ENCODE results near the gene IRF3. TPM values are rescaled to one million over a fixed set of nuclear protein-coding genes. Genes with fewer than 3 reads are reported as not detected.

Gene IRF3
- total RNA-seq, 1 experiment from 2014 or later, result 205 TPM

- Histone ChIP-seq H3K4ac (ENCODE audit: low read depth, low read length) (no peak overlapping the region), H4K91ac (ENCODE audit: insufficient read length, low read depth, low read length) (no peak overlapping the region), H3K9me3 (ENCODE audit: control insufficient read depth, low read depth, low read length) (no peaks in the 10 kb centered on the region), H4K5ac (ENCODE audit: insufficient read length, low read depth, low read length) (no peak overlapping the region), H3K23ac (ENCODE audit: insufficient read length, low read depth, low read length) (no peak overlapping the region), H3K4me2 (ENCODE audit: insufficient read depth, insufficient read length, low read length) (no peak overlapping the region), H3K56ac (ENCODE audit: insufficient read length, low read depth, low read length) (no peak overlapping the region), H2BK120ac (ENCODE audit: low read depth, low read length, poor library complexity, severe bottlenecking) (no peak overlapping the region), H2AFZ (ENCODE audit: low read length) (no peak overlapping the region), H3K79me2 (ENCODE audit: insufficient read depth, low read length) (no peaks in the 10 kb centered on the region), H3K9ac (ENCODE audit: extremely low read depth, insufficient read length, low read length) (no peak overlapping the region), H3K79me1 (ENCODE audit: insufficient read depth, low read depth, low read length, poor library complexity, severe bottlenecking) (no peaks in the 10 kb centered on the region), H4K20me1 (ENCODE audit: control insufficient read depth, insufficient read depth, insufficient read length) (no peaks in the 10 kb centered on the region), H2AK5ac (ENCODE audit: insufficient read length, low read length) (no peak overlapping the region), H3K14ac (ENCODE audit: insufficient read depth, low read length) (no peak overlapping the region), H3K27ac (ENCODE audit: insufficient read length, low read depth, low read length) (no peak overlapping the region), H4K8ac (replicated peaks; ENCODE audit: insufficient read length, low read depth, low read length) (no peak overlapping the region), H2BK12ac (ENCODE audit: insufficient read length, low read depth, low read length) (no peak overlapping the region), H3K18ac (ENCODE audit: insufficient read length, low read depth, low read length) (no peak overlapping the region), H3T11ph (ENCODE audit: low read length) (no peak overlapping the region), H3K27me3 (ENCODE audit: insufficient read depth, low read length) (no peaks in the 10 kb centered on the region), H3K23me2 (ENCODE audit: insufficient read length, low read depth, low read length, poor library complexity, severe bottlenecking) (no peaks in the 10 kb centered on the region), H2BK20ac (ENCODE audit: low read depth, low read length, poor library complexity, severe bottlenecking) (no peak overlapping the region), H3K4me1 (ENCODE audit: insufficient read depth, low read length) (no peaks in the 10 kb centered on the region), H2BK15ac (ENCODE audit: low read depth, low read length) (no peak overlapping the region), H2BK5ac (ENCODE audit: insufficient read length, low read length) (no peak overlapping the region)
- Mint-ChIP-seq H3K4me1 (peaks cover 19 to 32% of the 10 kb centered on the region in 2 experiments), H3K9me3 (peaks cover 7% of the 10 kb centered on the region in 2 experiments; a peak in 4 of 5 replicates), H3K27ac (no peak overlapping the region), H3K4me3 (no peak overlapping the region), H3K27me3 (ENCODE audit: low read depth) (no peaks in the 10 kb centered on the region), H3K36me3 (ENCODE audit: insufficient read depth in 1 of 3, low read depth in 3 of 3) (peaks cover 52 to 92% (median 87%) of the 10 kb centered on the region in 3 experiments)
- no peak for DNase-seq
- WGBS (ENCODE audit: extremely low coverage, insufficient read length, low lambda C conversion rate), result no CpG with 5 or more reads among the region's 12 CpGs
- TF ChIP-seq CTCF (conservative IDR thresholded peaks at IDR 0.05), result no peak
Observed at GRCh38 chr19:49658566-49659442, 6.9 kb downstream of the IRF3 start.
